CD4-positive, alpha-beta T cell treated with Interleukin-10 for 1 hour (primary cell): ENCODE results near the gene ARIH1.
A peak's percentile ranks its signal among the peaks of the same experiment; 100 is the strongest.
"Not testable (repeated sequence)": the region's sequence is repeated elsewhere in the genome, so short reads cannot be mapped to it uniquely, and the experiment has no call there.

ENCODE experiments used
- DNase-seq: peaks from one replicate; pipeline ENCODE4 v3.0.0-alpha.2; 2020

Gene ARIH1

DNA sequence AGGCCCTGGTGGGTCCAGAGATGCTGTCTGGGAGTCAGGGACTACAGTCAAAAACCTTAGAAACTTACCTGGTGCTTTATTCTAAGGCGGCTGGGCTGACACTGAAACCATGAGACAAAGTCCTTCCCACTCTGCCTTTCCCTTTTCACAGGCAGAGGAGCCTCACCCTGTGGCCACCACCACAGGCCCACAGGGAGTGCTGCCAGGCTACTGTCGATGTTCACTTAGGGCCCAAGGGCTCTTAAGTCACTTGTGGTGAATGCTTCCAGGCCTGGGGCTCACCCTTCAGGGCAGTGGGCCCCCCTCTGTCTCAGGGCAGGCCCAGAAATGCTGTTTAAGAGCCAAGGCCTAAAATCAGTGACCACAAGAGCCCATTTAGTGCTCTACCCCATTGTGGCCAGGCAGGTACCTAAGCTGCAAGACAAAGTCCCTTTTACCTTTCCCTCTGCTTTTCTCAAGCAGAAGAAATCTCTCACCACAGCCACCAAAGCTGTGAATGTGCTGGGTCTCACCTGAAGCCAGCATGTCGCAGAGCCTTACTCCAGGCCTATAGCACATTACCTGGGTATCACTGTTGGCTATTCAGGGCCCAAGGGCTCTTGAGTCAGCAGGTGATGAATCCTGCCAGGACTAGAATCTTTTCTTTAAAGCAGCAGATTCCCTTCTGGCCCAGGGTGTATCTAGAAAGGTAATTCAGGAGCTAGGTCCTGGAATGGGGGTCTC is 140.8 kb downstream of the ARIH1 start:
- DNase-seq = no peak

DNA sequence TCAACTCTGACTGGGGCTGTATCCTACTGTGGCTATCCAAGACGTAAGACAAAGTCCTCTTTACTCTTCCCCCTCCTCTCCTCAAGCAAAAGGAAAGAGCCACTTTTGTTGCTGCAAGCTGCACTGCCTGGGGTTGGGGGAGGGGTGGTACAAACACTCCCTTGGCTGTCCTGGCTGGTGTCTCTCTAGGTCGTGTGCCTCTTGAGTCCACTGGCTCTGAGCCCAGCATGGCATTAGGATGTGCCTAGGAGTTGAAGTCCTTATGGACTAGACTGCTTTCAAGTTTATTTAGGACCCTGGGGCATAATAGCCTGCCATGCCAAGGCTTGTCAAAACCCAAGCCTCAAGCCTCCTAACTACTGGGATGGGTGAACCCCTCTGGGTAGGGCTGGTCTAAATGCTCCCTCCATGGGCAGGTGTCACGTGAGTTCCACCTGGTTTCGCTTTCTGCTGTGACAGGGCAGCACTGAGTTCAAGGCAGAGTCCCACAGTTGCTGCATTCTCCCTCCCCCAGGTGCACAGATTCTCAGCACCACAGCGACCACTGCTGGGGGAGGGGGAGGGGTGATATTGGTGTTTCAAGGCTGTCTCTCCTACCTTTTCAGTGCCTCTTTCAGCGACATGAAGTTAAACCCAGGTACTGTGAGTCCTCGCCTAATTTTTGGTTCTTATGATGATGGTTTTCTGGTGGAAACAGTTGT is 141.6 kb downstream of the ARIH1 start:
- DNase-seq = peak; percentile 6

DNA sequence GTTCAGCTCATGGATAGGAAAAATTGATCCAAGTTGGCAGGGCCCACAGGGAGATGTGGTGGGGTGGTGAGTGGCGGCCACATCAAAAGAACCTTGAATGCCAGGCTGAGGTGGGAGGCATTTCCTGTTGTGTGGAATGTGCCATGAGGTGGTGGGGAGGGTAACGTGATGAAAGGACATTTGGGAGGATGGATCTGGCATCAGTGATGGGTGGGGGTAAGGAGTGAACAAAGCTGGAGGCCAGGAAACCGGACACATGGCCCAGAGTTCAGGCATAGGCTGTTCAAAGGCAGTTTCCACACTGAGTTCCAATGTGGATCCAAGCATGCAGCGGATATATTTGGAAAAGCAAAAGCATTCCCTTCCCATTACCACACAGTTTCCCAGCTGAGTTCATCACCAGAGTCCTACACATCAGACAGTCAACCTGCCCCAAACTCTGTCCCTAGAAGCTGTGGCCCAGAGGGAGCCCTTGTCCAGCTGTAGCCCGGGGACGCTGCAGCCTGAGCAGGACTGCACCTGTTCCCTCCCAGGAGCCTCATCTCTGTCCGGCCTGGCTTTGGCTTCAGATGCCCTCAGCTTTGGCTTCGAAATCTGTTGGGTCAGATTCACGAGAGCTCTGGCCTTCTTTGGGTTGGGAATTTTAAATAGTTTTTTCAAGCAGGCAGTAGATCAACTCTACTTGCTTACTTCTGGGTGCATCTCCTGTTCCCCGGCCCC is 142.5 kb downstream of the ARIH1 start:
- no peak for DNase-seq

- not testable (repeated sequence) for DNase-seq
Observed at GRCh38 chr15:72623854-72624253, 149.7 kb downstream of the ARIH1 start.

- DNase-seq = not testable (repeated sequence)
Observed at GRCh38 chr15:72626153-72626552, 152.0 kb downstream of the ARIH1 start.

GRCh38 chr15:72628249-72629067 is 154.3 kb downstream of the ARIH1 start:
- DNase-seq = peak; percentile 2

GRCh38 chr15:72629068-72629570 is 155.0 kb downstream of the ARIH1 start:
- DNase-seq = not testable (repeated sequence)

DNA sequence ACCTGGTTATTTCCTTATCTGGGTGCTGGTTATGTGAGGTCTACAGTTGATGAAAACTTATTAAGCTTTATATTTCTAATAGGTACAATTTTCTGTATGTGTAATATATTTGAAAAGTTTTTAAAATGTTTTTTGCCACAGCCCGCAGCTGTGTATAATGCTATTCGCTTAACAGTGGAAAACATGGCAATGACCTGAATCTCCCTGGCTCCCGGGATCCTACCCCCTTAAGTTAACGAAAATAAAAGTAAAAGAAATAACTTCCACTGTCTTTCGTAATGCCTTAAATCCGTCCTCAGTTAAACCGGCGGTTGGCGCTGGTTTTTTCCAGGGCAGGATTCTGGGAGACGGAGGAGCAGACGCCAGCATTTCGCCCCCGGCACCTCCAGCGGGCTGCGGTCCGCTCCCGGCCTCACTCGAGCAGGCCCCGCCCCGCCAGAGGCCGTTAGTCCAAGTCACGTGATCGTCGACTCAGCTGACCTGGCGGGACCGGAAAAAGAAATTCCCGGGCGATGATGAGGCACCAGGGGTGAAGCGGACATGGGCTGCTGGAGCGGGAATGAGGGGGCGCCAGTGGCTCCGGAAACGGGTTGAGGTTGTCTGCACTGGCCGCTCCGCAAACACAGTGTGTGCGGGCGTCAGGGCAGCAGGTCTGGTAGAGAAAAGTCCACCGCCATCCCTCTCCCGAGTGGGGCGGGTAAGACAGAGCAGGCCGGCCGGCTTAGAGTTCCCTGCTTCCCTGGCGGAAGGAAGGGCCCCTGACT is 162.6 kb downstream of the ARIH1 start:
- DNase-seq = peak; percentile 61

DNA sequence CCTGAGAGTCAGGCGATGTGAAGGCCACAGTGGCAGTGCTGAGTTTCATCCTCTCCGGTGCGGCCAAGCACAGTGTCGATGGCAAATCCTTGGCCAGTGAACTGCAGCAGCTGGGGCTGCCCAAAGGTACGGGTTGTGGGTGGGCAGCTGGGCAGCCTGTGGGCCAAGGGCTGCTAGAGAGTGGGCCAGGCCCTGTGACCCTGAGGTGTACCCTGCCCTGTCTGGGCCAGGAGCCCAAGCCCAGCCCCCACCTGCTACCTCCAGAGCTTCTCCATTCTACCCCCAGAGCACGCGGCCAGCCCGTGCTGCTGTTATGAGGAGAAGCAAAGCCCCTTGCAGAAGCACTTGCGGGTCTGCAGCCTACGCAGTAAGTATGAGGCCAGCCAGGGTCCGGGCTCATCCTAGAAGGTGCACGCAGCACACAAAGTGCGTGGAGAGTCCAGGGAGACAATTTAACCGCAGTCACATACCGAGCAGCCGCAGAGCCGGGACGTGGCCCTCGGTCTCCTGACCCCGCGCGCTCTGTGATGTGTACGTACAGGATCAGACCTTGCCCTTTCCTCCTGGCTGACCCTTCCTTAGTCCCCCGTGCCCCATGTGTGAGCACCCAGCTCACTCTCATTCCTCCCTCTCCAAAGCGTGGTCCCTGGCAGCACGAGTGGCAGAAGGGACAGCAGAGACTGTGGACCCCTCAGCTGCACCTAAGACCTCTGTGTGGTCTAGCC is 165.8 kb downstream of the ARIH1 start:
- not testable (repeated sequence) for DNase-seq

DNA sequence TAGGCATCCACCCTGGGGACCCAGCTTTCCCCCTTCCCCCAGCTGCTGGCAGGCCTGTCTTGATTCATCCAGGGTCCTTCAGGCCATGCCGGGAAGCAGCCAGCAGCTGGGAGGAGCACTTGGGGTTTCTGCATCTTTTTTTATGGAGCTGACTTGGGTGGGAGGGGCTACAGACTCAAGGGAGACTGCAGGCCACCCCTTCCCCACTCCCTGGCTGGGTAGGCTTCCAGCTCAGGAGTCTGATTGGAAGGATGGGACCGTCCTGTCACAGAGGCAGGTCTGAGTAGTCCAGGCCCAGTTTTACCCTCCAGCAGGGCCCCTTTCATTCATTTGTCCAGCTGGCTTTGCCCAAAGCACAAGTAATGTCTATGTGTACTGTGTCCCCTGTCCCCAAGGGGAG is 168.1 kb downstream of the ARIH1 start:
- DNase-seq = not testable (repeated sequence)

DNA sequence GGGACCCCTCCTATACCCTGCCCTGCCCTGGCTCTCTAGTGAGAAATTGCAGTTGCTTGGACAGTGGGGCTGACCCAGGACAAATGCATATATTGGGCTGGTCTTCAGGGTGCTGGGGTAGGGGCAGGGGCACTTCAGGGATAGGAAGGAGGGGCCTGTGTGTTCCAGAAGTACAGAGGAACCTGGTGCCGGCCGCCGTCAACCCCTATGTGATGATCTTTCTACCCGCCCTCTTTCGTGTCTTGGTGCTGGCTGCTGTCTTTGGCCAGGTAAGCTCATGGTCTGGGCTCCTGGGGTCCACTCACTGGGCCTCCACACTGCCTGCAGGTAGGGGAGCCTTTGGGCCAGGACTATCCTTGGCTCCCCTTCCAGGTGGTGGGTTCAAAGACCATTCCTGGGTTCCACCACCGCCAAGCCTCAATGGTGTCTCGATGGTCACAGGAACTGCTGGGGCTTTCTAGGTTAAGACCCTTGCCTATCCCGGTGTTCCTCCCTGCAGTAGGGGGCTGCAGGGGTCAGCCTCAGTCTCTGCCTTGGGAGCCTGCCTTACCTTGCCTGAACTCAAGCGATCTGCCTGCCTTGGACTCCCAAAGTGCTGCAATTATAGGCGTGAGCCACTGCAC is 174.6 kb downstream of the ARIH1 start:
- not testable (repeated sequence) for DNase-seq
